ENCODE data around the gene GPX3. TPM values are rescaled to one million over a fixed set of nuclear protein-coding genes. Genes with fewer than 3 reads are reported as not detected.

GPX3 gene
- total and polyA plus RNA-seq, 2 of the 13 experiments (the other 11 are each of a cell fraction or from before 2014, with no cell fraction given): 33.8 to 1,892 TPM

- TF ChIP-seq ZNF569 (CRISPR knock-in tag; IDR thresholded peaks at IDR 0.05; ENCODE audit: borderline replicate concordance) (no peak), FOXA3 (CRISPR knock-in tag; IDR thresholded peaks at IDR 0.05) (peak; percentile 77), ONECUT2 (CRISPR knock-in tag; IDR thresholded peaks at IDR 0.05) (peak; percentile 62; the same call in 1 of the 2 replicates), PHF20 (CRISPR knock-in tag; IDR thresholded peaks at IDR 0.05) (no peak), CCDC6 (CRISPR knock-in tag; IDR thresholded peaks at IDR 0.05) (no peak), ZNF484 (CRISPR knock-in tag; IDR thresholded peaks at IDR 0.05; ENCODE audit: borderline replicate concordance, low read depth) (no peak), ZFP41 (CRISPR knock-in tag; IDR thresholded peaks at IDR 0.05; ENCODE audit: borderline replicate concordance) (no peak), PBX3 (CRISPR knock-in tag; IDR thresholded peaks at IDR 0.05; ENCODE audit: borderline replicate concordance) (no peak), ZBED4 (CRISPR knock-in tag; IDR thresholded peaks at IDR 0.05; ENCODE audit: borderline replicate concordance) (peak; percentile 34; the same call in 1 of the 2 replicates), ZNF660 (CRISPR knock-in tag; IDR thresholded peaks at IDR 0.05; ENCODE audit: borderline replicate concordance, low read depth) (no peak), ZNF430 (CRISPR knock-in tag; IDR thresholded peaks at IDR 0.05) (no peak), POLR2AphosphoS5 (IDR thresholded peaks at IDR 0.05; ENCODE audit: low read depth, low read length) (no peak), ZNF572 (CRISPR knock-in tag; IDR thresholded peaks at IDR 0.05) (no peak), ZNF644 (CRISPR knock-in tag; IDR thresholded peaks at IDR 0.05; ENCODE audit: low read depth) (no peak), E2F5 (CRISPR knock-in tag; conservative IDR thresholded peaks at IDR 0.05) (no peak), CBX2 (IDR thresholded peaks at IDR 0.05; ENCODE audit: low read depth, low read length) (no peak), CBX2 (CRISPR knock-in tag; IDR thresholded peaks at IDR 0.05; ENCODE audit: low read depth) (no peak), KDM5B (CRISPR knock-in tag; IDR thresholded peaks at IDR 0.05; ENCODE audit: borderline replicate concordance) (no peak), ZNF550 (CRISPR knock-in tag; IDR thresholded peaks at IDR 0.05; ENCODE audit: borderline replicate concordance) (no peak), NRL (CRISPR knock-in tag; IDR thresholded peaks at IDR 0.05; ENCODE audit: borderline replicate concordance) (no peak), PAWR (CRISPR knock-in tag; IDR thresholded peaks at IDR 0.05; ENCODE audit: borderline replicate concordance) (no peak), ZSCAN12 (CRISPR knock-in tag; IDR thresholded peaks at IDR 0.05) (no peak), ATM (IDR thresholded peaks at IDR 0.05; ENCODE audit: borderline replicate concordance) (no peak), MXD3 (CRISPR knock-in tag; IDR thresholded peaks at IDR 0.05) (no peak), CBFB (CRISPR knock-in tag; IDR thresholded peaks at IDR 0.05) (no peak), SP2 (CRISPR knock-in tag; IDR thresholded peaks at IDR 0.05) (no peak), NFIC (IDR thresholded peaks at IDR 0.05; ENCODE audit: low read length) (peak; percentile 66; the same call in 1 of the 2 replicates), NFKBIZ (CRISPR knock-in tag; IDR thresholded peaks at IDR 0.05) (no peak)
These were observed 15.9 kb upstream of the GPX3 start (continued) for GRCh38 chr5:151004499-151004898.
